IMR-90 (cell line): ENCODE measurements around the gene ITPK1. TPM values are rescaled to one million over a fixed set of nuclear protein-coding genes. Genes with fewer than 3 reads are reported as not detected.

Source experiments
- ATAC-seq: fragments of 200-7000 bp; cut with Tn5 transposase; 2 replicates; pipeline ENCODE4 v1.9.1; 2020; ENCODE audit warnings: low read depth, mild to moderate bottlenecking, moderate library complexity
- BruUV-seq: library from RNA; stranded (reverse); fragments of 400-500 nt; replicated peaks from 2 replicates; lab custom pipeline; 2021; lab: Mats Ljungman, UMichigan
- CTCF ChIA-PET: fragments of 300-600 bp; formaldehyde crosslinking; extraction: SDS; loops from one replicate; lab custom pipeline; 2021; ENCODE audit warnings: antibody characterized with exemption; lab: Yijun Ruan, JAX
- POLR2A ChIA-PET: fragments of 300-600 bp; sonication (Branson Sonifier 250); formaldehyde crosslinking; loops from one replicate; lab custom pipeline; 2022; ENCODE audit warnings: antibody characterized with exemption; ENCODE audit not compliant: unreplicated experiment; lab: Charles Lee
- DNase-seq: peaks from one replicate; pipeline ENCODE4 v3.0.0; 2013
- H2AFZ ChIP-seq: replicated peaks from 2 replicates; pipeline ENCODE3; 2013; ENCODE audit warnings: low read length, mild to moderate bottlenecking; ENCODE audit not compliant: poor library complexity
- H2AK5ac ChIP-seq: 2 replicates; pipeline ENCODE4 v1.6.1; 2013; ENCODE audit warnings: low read depth, low read length, inconsistent platforms
- H2AK9ac ChIP-seq: replicated peaks from 2 replicates; pipeline ENCODE3; 2013; ENCODE audit warnings: mild to moderate bottlenecking, low read depth, low read length, moderate library complexity; ENCODE audit not compliant: poor library complexity
- H2BK120ac ChIP-seq: 2 replicates; pipeline ENCODE4 v1.6.1; 2013; ENCODE audit warnings: low read depth, low read length, inconsistent platforms
- H2BK15ac ChIP-seq: 3 replicates; pipeline ENCODE4 v1.6.1; 2013; ENCODE audit warnings: low read depth, low read length, inconsistent platforms
- H2BK20ac ChIP-seq: 2 replicates; pipeline ENCODE4 v1.6.1; 2013; ENCODE audit warnings: low read depth, mild to moderate bottlenecking, inconsistent platforms, low read length, moderate library complexity
- H2BK5ac ChIP-seq: 2 replicates; pipeline ENCODE4 v1.6.1; 2013; ENCODE audit warnings: mild to moderate bottlenecking, low read depth, low read length, inconsistent platforms; ENCODE audit not compliant: poor library complexity, severe bottlenecking
- H3K14ac ChIP-seq: replicated peaks from 2 replicates; pipeline ENCODE4 v1.6.1; 2013; ENCODE audit warnings: low read depth, low read length, inconsistent platforms
- H3K18ac ChIP-seq: 2 replicates; pipeline ENCODE4 v1.6.1; 2013; ENCODE audit warnings: low read depth, low read length, control low read depth
- H3K23ac ChIP-seq: 2 replicates; pipeline ENCODE4 v1.6.1; 2013; ENCODE audit warnings: low read depth, low read length, inconsistent platforms
- H3K27ac ChIP-seq: 2 replicates; pipeline ENCODE4 v1.5.1; 2013; ENCODE audit warnings: mild to moderate bottlenecking, control low read depth, low read length; ENCODE audit not compliant: insufficient read depth
- H3K27me3 ChIP-seq: 2 replicates; pipeline ENCODE4 v1.6.1; 2013; ENCODE audit warnings: low read length; ENCODE audit not compliant: control insufficient read depth, insufficient read depth
- H3K36me3 ChIP-seq: 2 replicates; pipeline ENCODE4 v1.6.1; 2013; ENCODE audit warnings: low read length, mixed read lengths; ENCODE audit not compliant: control insufficient read depth, insufficient read depth
- H3K4ac ChIP-seq: 2 replicates; pipeline ENCODE4 v1.6.1; 2013; ENCODE audit warnings: low read depth, low read length, inconsistent platforms
- H3K4me1 ChIP-seq: 2 replicates; pipeline ENCODE4 v1.6.1; 2013; ENCODE audit warnings: low read length, mixed read lengths; ENCODE audit not compliant: control insufficient read depth, insufficient read depth
- H3K4me2 ChIP-seq: 2 replicates; pipeline ENCODE4 v1.6.1; 2013; ENCODE audit warnings: low read depth, mild to moderate bottlenecking, control low read depth, low read length, moderate library complexity
- H3K4me3 ChIP-seq: 2 replicates; pipeline ENCODE4 v1.5.1; 2013; ENCODE audit warnings: low read depth, mild to moderate bottlenecking, control low read depth, low read length, moderate library complexity; ENCODE audit not compliant: insufficient read depth
- H3K56ac ChIP-seq: 2 replicates; pipeline ENCODE4 v1.6.1; 2013; ENCODE audit warnings: low read length, inconsistent platforms; ENCODE audit not compliant: insufficient read depth; ENCODE audit errors: extremely low read depth
- H3K79me1 ChIP-seq, 2 experiments: 2 replicates each; pipeline ENCODE4 v1.6.1; 2013; ENCODE audit warnings: low read length in 2 of 2, inconsistent platforms in 1 of 2, low read depth in 1 of 2
- H3K9ac ChIP-seq: 2 replicates; pipeline ENCODE4 v1.6.1; 2013; ENCODE audit warnings: low read depth, low read length, control low read depth
- H3K9me1 ChIP-seq: 2 replicates; pipeline ENCODE4 v1.6.1; 2013; ENCODE audit warnings: low read length, inconsistent platforms; ENCODE audit not compliant: insufficient read depth
- H3K9me3 ChIP-seq: 2 replicates; pipeline ENCODE4 v1.6.1; 2013; ENCODE audit warnings: low read length; ENCODE audit not compliant: control insufficient read depth, insufficient read depth
- H4K20me1 ChIP-seq: 2 replicates; pipeline ENCODE4 v1.6.1; 2013; ENCODE audit warnings: low read length, inconsistent platforms; ENCODE audit not compliant: insufficient read depth
- H4K5ac ChIP-seq: 2 replicates; pipeline ENCODE4 v1.6.1; 2013; ENCODE audit warnings: mild to moderate bottlenecking, low read depth, low read length, control low read depth
- H4K8ac ChIP-seq, 2 experiments: 2 replicates each; pipeline ENCODE4 v1.6.1; 2013; ENCODE audit warnings: low read depth in 2 of 2, low read length in 2 of 2, control low read depth in 1 of 2, inconsistent platforms in 1 of 2
- H4K91ac ChIP-seq: 2 replicates; pipeline ENCODE4 v1.6.1; 2013; ENCODE audit warnings: low read depth, low read length, inconsistent platforms; ENCODE audit not compliant: insufficient read depth
- MAFK ChIP-seq: IDR thresholded peaks from 2 replicates; pipeline ENCODE4 v1.6.1; 2012; ENCODE audit warnings: low read depth, low read length, improper control_type of control experiment
- WGBS, 2 experiments: methylation state at CpG; one replicate each; pipeline versions ENCODE4 v1.1.5 to v1.1.7; 2013; ENCODE audit warnings: missing lambda C conversion rate in 2 of 2; ENCODE audit not compliant: insufficient read length in 1 of 2; ENCODE audit errors: extremely low coverage in 2 of 2; 5-methylcytosine and 5-hydroxymethylcytosine counted together
- dilution Hi-C: fragments of 300-500 bp; cut with HindIII; formaldehyde crosslinking; loops from one replicate; pipeline ENCODE4 v1.14.3; 2018; ENCODE audit warnings: low sequenced_read_pairs; ENCODE audit not compliant: unreplicated experiment
- in situ Hi-C: fragments of 300-500 bp; cut with MboI; formaldehyde crosslinking; loops from 3 replicates; pipeline ENCODE4 v1.14.3; 2019; ENCODE audit warnings: low sequenced_read_pairs, inconsistent platforms, mixed read lengths
- intact Hi-C: fragments of 100-400 bp; cut with micrococcal nuclease; formaldehyde crosslinking; loops from 2 replicates; pipeline ENCODE4 v1.10.0; 2022
- polyA plus RNA-seq, 3 experiments: library from polyadenylated mRNA; depleted of rRNA; stranded (reverse); fragments of >200 nt; gene quantifications; 2 replicates each; pipeline ENCODE4 v1.2.3, GENCODE V29; 2012; ENCODE audit warnings: low replicate concordance in 1 of 3
- total RNA-seq: library from RNA; depleted of rRNA; stranded (reverse); fragments of >200 nt; gene quantifications from 2 replicates; pipeline ENCODE4 v1.2.3, GENCODE V29; 2012

ITPK1 gene
- total and polyA plus RNA-seq, 2 of the 4 experiments (the other 2 are of a cell fraction), result 21.7 to 26.9 TPM

- Histone ChIP-seq H3K4me3 (no peak overlapping the region), H2AFZ (no peak overlapping the region), H2BK5ac (no peak overlapping the region), H3K9me3 (no peaks in the 10 kb centered on the region), H3K27me3 (peaks cover 17% of the 10 kb centered on the region; the same call in 1 of the 2 replicates), H4K8ac (no peak overlapping the region), H2BK20ac (no peak overlapping the region), H3K23ac (no peak overlapping the region), H3K4ac (no peak overlapping the region), H3K9me1 (no peaks in the 10 kb centered on the region; the same call in 1 of the 2 replicates), H3K18ac (no peak overlapping the region), H4K5ac (no peak overlapping the region), H3K79me1 (no peaks in the 10 kb centered on the region), H3K36me3 (no peaks in the 10 kb centered on the region), H3K9ac (no peak overlapping the region), H2AK5ac (no peak overlapping the region), H2BK120ac (no peak overlapping the region), H3K27ac (no peak overlapping the region), H2AK9ac (no peak overlapping the region), H4K91ac (no peak overlapping the region), H3K56ac (no peak overlapping the region), H3K4me2 (no peak overlapping the region; the same call in 1 of the 2 replicates), H4K20me1 (no peaks in the 10 kb centered on the region), H3K4me1 (no peaks in the 10 kb centered on the region), H2BK15ac (no peak overlapping the region), H3K14ac (no peak overlapping the region)
- in situ Hi-C loops (no loop called here), dilution Hi-C loops (no loop called here), intact Hi-C loops (no loop called here)
- no TSS peak for BruUV-seq
- no peak for TF ChIP-seq MAFK
- POLR2A ChIA-PET, result no interaction called here
- no peak for DNase-seq
- 0% methylated on average over 1 of the region's 8 CpGs; no CpG with 5 or more reads in 1 of the 2 experiments for WGBS, 2 experiments
- CTCF ChIA-PET, result no interaction called here
- no peak for ATAC-seq
Measured at GRCh38 chr14:92923744-92924103, 192.0 kb downstream of the ITPK1 start.
